ENCODE data around the gene CTNNA3. TPM values are rescaled to one million over a fixed set of nuclear protein-coding genes. Genes with fewer than 3 reads are reported as not detected.
"Not testable (repeated sequence)": the region's sequence is repeated elsewhere in the genome, so short reads cannot be mapped to it uniquely, and the experiment has no call there.

The CTNNA3 gene
- total RNA-seq, 1 experiment from 2014 or later = 0.02 TPM

DNA sequence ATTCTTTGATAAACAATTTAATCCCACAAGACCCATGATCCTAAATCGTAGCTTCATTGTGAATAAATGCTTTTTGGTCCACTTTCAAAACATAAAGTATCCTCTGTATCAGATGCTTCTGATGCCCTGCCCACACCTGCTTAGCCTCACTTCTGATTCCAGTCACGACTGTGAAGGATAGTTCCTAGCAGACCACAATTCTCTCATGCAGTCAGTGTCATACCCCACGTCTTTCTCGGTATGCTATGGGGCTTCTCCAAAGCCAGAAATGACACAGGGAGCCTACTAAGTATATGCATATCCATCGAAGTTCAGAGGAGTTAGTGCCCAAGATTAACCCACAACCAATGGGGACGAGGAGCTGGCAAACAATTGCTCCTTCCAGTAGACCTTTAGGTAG, 27.6 kb upstream of the CTNNA3 start:
- intact Hi-C loops (cut with micrococcal nuclease) = no loop called here
- ChIA-PET POLR2A (no interaction called here), CTCF (interaction anchor here (0.6 to 0.7 kb wide), 2 partner anchors 26 to 68 kb away, joined by 3 read pairs; no protein-coding TSS in a partner anchor)
- DNase-seq (ENCODE audit: unreplicated experiment) = no peak
- H3K4me1 Mint-ChIP-seq (ENCODE audit: insufficient read depth, unreplicated experiment) = no peaks in the 10 kb centered on the region
- H3K27me3 Mint-ChIP-seq (ENCODE audit: insufficient read depth, unreplicated experiment) = peaks cover 39% of the 10 kb centered on the region
- no TSS peak for BruUV-seq (replicated peaks)
- no peak overlapping the region for H3K27ac Mint-ChIP-seq (ENCODE audit: low read depth, unreplicated experiment)
- TF ChIP-seq, protein P1, sequence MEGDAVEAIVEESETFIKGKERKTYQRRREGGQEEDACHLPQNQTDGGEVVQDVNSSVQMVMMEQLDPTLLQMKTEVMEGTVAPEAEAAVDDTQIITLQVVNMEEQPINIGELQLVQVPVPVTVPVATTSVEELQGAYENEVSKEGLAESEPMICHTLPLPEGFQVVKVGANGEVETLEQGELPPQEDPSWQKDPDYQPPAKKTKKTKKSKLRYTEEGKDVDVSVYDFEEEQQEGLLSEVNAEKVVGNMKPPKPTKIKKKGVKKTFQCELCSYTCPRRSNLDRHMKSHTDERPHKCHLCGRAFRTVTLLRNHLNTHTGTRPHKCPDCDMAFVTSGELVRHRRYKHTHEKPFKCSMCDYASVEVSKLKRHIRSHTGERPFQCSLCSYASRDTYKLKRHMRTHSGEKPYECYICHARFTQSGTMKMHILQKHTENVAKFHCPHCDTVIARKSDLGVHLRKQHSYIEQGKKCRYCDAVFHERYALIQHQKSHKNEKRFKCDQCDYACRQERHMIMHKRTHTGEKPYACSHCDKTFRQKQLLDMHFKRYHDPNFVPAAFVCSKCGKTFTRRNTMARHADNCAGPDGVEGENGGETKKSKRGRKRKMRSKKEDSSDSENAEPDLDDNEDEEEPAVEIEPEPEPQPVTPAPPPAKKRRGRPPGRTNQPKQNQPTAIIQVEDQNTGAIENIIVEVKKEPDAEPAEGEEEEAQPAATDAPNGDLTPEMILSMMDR (IDR thresholded peaks at IDR 0.05; ENCODE audit: unreplicated experiment) = no peak
- H3K36me3 Mint-ChIP-seq (ENCODE audit: insufficient read depth, unreplicated experiment) = no peaks in the 10 kb centered on the region
- no peaks in the 10 kb centered on the region for H3K9me3 Mint-ChIP-seq (ENCODE audit: unreplicated experiment)
- H3K4me3 Mint-ChIP-seq (ENCODE audit: unreplicated experiment) = no peak overlapping the region

- BruUV-seq (replicated peaks) = no TSS peak
- H3K4me3 Mint-ChIP-seq (ENCODE audit: unreplicated experiment) = no peak overlapping the region
- ChIA-PET CTCF (interaction anchor here (1.8 kb wide), 1 partner anchor 24 kb away, joined by 5 read pairs; no protein-coding TSS in a partner anchor), POLR2A (no interaction called here)
- no peaks in the 10 kb centered on the region for H3K4me1 Mint-ChIP-seq (ENCODE audit: insufficient read depth, unreplicated experiment)
- intact Hi-C loops (cut with micrococcal nuclease) = no loop called here
- TF ChIP-seq, protein P1 (IDR thresholded peaks at IDR 0.05; ENCODE audit: unreplicated experiment) = no peak
- no peak overlapping the region for H3K27ac Mint-ChIP-seq (ENCODE audit: low read depth, unreplicated experiment)
- H3K36me3 Mint-ChIP-seq (ENCODE audit: insufficient read depth, unreplicated experiment) = no peaks in the 10 kb centered on the region
- no peak for DNase-seq (ENCODE audit: unreplicated experiment)
- H3K27me3 Mint-ChIP-seq (ENCODE audit: insufficient read depth, unreplicated experiment) = peaks cover 54% of the 10 kb centered on the region
- no peaks in the 10 kb centered on the region for H3K9me3 Mint-ChIP-seq (ENCODE audit: unreplicated experiment)
Measured at GRCh38 chr10:67722113-67722512, 26.1 kb upstream of the CTNNA3 start.

DNA sequence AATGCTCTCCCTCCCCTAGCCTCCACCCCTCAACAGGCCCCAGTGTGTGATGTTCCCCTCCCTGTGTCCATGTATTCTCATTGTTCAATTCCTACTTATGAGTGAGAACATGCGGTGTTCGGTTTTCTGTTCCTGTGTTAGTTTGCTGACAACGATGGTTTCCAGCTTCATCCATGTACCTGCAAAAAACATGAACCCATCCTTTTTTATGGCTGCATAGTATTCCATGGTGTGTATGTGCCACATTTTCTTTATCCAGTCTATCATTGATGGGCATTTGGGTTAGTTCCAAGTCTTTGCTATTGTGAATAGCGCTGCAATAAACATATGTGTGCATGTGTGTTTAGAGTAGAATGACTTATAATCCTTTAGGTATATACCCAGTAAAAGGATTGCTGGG, 20.5 kb upstream of the CTNNA3 start:
- POLR2A ChIA-PET; intact Hi-C loops (cut with micrococcal nuclease); BruUV-seq (replicated peaks); DNase-seq (ENCODE audit: unreplicated experiment); H3K4me3 Mint-ChIP-seq (ENCODE audit: unreplicated experiment); H3K4me1 Mint-ChIP-seq (ENCODE audit: insufficient read depth, unreplicated experiment); H3K9me3 Mint-ChIP-seq (ENCODE audit: unreplicated experiment); H3K36me3 Mint-ChIP-seq (ENCODE audit: insufficient read depth, unreplicated experiment); H3K27ac Mint-ChIP-seq (ENCODE audit: low read depth, unreplicated experiment): not testable (repeated sequence)
- H3K27me3 Mint-ChIP-seq (ENCODE audit: insufficient read depth, unreplicated experiment) = peaks cover 46% of the 10 kb centered on the region
- CTCF ChIA-PET = interaction anchor here (1.7 kb wide), 1 partner anchor 19 kb away, joined by 9 read pairs; no protein-coding TSS in a partner anchor

DNA sequence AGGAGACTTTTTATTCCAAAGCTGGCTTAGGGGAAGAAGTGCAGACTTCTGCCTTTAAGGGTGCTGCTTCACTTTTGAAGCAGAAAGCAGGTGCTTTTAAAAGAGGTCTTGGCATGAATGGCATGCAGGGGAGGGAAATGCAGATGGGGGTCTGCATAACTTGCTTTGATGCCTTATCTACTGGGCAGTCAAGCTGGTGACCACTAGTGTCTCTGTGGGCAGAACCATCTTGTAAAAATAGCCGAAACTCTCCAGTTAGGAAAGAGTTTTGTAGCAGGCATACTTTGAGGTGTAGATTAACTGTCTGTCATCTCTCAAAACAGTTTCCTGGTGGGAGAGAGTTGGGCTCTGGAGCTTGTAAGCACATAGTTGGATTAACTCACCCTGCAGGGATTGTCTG, 9.9 kb upstream of the CTNNA3 start:
- H3K9me3 Mint-ChIP-seq (ENCODE audit: unreplicated experiment) = no peaks in the 10 kb centered on the region
- DNase-seq (ENCODE audit: unreplicated experiment) = no peak
- intact Hi-C loops (cut with micrococcal nuclease) = no loop called here
- H3K27me3 Mint-ChIP-seq (ENCODE audit: insufficient read depth, unreplicated experiment) = peaks cover 36% of the 10 kb centered on the region
- no peak overlapping the region for H3K4me3 Mint-ChIP-seq (ENCODE audit: unreplicated experiment)
- ChIA-PET CTCF (interaction anchor here (2.5 kb wide), 1 partner anchor 8 kb away, joined by 24 read pairs; no protein-coding TSS in a partner anchor), POLR2A (interaction anchor here (0.6 kb wide), 1 partner anchor 108 kb away, joined by 4 read pairs; no protein-coding TSS in a partner anchor)
- no peaks in the 10 kb centered on the region for H3K4me1 Mint-ChIP-seq (ENCODE audit: insufficient read depth, unreplicated experiment)
- H3K27ac Mint-ChIP-seq (ENCODE audit: low read depth, unreplicated experiment) = no peak overlapping the region
- TF ChIP-seq, protein P1 (IDR thresholded peaks at IDR 0.05; ENCODE audit: unreplicated experiment) = no peak
- BruUV-seq (replicated peaks) = no TSS peak
- no peaks in the 10 kb centered on the region for H3K36me3 Mint-ChIP-seq (ENCODE audit: insufficient read depth, unreplicated experiment)

DNA sequence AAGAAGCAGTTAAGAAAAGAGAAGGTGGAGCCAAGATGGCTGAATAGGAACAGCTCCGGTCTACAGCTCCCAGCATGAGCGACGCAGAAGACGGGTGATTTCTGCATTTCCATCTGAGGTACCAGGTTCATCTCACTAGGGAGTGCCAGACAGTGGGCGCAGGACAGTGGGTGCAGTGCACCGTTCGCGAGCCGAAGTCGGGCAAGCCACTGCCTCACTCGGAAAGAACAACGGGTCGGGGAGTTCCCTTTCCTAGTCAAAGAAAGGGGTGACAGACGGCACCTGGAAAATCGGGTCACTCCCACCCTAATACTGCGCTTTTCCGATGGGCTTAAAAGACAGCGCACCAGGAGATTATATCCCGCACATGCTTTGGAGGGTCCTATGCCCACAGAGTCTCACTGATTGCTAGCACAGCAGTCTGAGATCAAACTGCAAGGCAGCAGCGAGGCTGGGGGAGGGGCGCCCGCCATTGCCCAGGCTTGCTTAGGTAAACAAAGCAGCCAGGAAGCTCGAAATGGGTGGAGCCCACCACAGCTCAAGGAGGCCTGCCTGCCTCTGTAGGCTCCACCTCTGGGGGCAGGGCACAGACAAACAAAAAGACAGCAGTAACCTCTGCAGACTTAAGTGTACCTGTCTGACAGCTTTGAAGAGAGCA, 3.7 kb upstream of the CTNNA3 start:
- BruUV-seq (replicated peaks); H3K4me3 Mint-ChIP-seq (ENCODE audit: unreplicated experiment); H3K4me1 Mint-ChIP-seq (ENCODE audit: insufficient read depth, unreplicated experiment); H3K27ac Mint-ChIP-seq (ENCODE audit: low read depth, unreplicated experiment); intact Hi-C loops (cut with micrococcal nuclease); CTCF ChIA-PET; H3K9me3 Mint-ChIP-seq (ENCODE audit: unreplicated experiment); POLR2A ChIA-PET; DNase-seq (ENCODE audit: unreplicated experiment); H3K36me3 Mint-ChIP-seq (ENCODE audit: insufficient read depth, unreplicated experiment): not testable (repeated sequence)
- H3K27me3 Mint-ChIP-seq (ENCODE audit: insufficient read depth, unreplicated experiment) = peaks cover 25% of the 10 kb centered on the region
